Measurements from ENCODE around the gene WWC2.

The WWC2 gene

DNA sequence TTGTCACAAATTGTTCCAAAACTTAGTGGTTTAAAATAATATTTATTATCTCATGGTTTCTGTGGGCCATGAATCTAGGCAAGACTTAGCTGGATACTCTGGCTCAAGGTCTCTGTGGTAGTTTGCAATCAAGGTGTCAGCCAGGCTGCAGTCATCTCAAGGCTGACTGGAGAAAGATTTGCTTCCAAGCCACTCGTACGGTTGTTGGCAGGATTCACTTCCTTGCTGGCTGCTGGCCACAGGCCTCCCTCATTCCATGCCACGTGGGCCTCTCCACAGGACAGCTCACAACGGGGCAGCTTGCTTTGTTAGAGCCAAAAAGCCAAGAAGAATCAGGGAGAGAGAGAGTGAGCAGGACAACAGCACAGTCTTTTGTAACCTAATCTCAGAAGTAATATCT, 101.4 kb downstream of the WWC2 start:
- DNase-seq = peak in 33 of 51 donors; percentile 1 to 63 (median 23)

DNA sequence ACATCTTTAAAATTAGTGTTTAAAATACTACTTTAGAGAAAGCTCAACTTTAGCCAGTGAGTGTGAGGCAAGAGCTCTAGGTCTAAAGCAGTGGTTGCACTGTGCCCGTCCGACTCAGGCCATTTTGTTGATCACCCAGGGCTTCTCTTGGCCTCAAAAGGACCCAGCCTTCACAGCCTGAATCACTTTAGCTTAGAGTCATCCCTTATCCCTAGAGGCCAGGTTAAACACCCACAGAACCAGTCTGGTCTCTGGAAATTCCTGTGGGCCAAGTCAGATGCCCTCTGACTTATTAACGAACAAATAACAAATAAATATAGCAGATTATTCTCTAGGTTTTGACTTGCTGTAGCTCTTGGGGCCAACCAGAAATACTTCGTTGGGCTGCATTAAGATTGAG, 102.3 kb downstream of the WWC2 start:
- DNase-seq = no peak

DNA sequence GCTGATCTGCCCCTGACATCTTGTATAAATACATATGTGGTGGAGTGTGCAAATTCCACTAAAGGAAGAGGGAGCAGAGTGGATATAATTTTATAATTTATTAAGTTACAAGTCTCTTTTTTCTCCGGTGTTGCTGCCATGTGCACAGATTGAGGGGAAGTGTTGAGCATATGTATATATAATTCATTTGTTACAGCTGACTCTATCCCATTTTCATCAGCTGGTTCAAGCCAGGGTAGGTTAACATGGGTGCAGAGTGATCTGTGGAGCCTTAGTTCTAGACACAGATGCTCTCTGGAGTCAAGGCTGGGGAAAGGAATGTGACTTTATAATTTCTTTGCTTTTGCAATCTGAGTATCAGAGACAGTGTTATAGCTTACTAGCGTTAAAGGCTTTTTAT, 103.5 kb downstream of the WWC2 start:
- DNase-seq = no peak

DNA sequence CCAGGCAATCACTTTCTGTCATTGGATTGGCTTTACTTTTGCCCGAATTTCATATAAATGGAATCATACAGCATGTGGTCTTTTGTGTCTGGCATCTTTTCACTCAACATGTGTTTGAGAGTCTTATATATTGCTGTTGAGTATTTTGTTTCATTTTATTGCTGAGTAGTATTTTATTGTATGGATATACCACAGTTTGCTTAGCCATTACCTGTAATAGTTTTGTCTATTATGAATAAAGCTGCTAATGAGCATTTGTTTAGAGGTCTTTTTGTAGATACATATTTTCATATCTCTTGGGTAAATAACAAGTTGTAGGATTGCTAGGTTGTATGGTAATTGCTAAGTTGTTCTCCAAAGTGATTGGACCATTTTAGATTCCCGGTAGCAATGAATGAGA, 105.7 kb downstream of the WWC2 start:
- no peak for DNase-seq

DNA sequence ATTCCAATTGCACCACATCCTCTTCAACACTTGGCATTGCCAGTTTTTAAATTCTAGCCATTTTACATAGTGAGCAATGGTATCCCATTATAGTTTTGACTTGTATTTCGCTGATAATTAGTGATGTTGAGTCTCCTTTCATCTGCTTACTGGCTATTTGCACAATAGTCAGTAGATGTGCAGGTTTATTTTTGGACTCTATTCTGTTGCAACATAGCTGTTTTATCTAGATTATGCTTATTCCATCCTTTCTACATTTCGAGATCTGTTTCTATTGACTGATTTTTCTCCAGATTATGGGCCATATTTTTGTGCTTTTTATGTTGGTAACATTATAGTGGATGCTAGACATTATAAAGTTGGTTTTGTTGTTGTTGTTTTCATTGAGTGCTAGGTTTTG, 106.1 kb downstream of the WWC2 start:
- DNase-seq = no peak

DNA sequence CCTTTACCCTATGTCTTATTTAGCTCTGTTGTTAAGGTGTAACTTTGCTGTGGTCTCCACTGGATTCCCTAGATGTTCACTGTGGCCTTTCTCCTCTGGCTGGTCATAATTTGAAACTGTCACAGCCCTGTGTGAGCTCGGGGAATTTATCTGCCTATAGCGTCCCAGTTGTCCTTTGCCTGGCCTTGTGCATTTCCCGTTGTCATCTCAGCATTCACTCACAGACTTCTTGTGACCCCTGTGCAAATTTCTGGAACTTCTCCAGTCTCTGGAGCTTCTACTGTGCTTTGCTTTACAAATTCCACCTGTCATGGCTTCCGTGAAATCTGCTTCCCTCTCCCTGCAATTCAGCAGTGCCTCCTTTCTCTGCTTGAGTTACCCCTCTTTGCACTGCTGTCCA, 106.7 kb downstream of the WWC2 start:
- no peak for DNase-seq

DNA sequence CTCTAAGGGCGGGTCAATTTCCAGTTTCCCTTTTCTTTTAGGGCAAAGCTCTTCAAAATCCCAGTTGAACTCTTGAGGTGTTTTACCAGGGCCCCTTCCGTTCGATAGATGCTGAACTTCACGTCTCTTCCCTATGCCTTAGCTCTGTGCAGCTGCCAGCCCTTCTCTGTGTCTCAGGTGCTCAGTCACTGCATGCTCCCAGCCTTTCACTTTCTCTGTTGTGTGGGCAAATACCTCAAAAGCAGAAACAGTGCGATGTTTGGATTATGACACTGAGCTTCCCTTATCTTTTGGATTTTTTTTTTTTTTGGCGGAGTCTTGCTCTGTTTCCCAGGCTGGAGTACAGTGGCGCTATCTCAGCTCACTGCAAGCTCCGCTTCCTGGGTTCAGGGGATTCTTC, 112.5 kb downstream of the WWC2 start:
- no peak for DNase-seq

DNA sequence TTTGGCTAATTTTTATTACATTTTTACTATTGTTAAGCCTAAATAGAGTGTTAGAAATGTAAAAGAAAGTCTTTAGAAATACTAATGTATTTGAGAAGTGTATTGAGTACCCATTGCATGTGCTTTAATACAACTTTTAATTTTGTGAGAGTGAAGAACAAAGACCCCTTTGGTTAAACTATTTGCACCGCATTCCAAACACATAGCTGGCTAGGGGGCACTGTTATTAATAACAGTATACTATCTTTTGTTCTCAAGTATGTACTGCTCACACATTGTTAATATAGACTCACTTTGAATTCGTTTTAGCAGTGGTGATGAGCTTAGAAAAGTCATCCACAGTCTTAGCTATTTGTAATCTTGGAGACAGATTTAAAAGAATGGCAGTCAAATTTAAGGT, 114.9 kb downstream of the WWC2 start:
- no peak for DNase-seq

DNA sequence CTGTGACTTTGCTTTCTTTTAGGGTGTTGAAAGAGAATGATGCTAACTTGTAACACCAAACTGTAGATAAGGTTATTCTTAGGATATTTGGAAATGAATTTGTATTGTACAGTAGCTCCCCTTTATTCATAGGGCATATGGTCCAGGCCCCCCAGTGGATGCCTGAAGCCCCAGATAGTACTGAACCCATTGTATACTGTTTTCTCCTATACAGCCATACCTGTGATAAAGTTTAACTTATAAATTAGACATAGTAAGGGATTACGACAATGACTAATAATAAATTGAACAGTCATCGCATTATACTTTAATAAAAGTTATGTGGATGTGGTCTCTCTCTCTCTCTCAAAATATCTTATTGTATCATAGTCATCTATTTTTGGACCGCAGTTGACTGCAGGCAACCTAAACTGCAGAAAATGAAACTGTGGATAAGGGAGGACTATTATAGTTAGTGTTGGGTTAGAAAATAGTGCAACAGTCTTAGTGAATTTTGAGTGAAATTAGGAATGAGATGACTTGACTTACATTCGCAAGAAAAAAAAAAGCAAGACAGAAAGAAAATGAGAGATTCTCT, 115.9 kb downstream of the WWC2 start:
- no peak for DNase-seq

DNA sequence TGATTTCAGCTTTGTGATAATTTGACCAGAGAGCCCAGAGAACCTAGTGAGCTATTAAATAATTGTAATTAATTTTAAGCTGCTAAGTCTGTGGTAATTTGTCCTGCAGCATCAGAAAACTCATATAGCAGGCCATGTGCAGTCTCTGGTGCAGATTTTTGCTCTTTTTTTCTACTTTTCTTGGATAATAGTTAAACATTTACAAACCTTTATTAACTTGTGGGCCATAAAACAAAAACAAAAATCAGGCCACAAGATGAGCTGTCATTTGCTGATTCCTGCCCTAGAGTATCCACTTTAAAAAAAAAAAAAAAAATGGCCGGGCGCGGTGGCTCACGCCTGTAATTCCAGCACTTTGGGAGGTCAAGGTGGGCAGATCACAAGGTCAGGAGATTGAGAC, 121.2 kb downstream of the WWC2 start:
- DNase-seq = no peak

DNA sequence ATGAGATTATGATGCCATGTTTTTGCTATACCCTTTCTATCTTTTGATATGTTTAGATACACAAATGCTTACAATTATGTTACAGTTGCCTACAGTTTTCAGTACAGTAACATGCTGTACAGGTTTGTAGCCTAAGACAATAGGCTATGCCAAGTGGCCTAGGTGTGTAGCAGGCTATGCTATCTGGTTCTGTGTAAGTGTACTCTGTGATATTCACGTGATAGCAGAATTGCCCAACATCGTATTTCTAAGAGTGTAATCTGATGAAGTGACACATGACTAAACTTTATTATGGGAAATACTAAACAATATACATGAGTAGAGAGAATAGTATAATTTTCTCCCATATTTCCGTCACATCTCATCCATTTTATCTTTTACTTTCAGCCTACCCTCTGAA, 124.0 kb downstream of the WWC2 start:
- DNase-seq = no peak

DNA sequence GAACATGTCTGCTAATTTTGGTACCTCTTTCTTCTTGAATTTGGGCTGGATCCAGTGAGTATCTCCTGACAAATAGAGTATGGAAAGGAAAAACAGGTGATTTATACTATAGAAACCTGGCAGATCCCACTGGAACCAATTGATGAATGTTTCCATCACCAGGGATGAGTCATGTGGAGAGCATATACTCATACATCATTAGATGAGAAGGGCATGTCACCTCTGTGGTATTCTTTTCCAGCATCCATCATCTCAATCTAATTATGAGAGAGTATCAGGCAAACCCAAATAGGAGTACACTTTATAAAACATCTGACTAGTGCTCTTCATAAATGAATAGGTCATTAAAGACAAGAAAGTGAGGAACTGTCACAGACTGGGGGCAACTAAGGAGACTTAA, 130.3 kb downstream of the WWC2 start:
- DNase-seq = no peak

DNA sequence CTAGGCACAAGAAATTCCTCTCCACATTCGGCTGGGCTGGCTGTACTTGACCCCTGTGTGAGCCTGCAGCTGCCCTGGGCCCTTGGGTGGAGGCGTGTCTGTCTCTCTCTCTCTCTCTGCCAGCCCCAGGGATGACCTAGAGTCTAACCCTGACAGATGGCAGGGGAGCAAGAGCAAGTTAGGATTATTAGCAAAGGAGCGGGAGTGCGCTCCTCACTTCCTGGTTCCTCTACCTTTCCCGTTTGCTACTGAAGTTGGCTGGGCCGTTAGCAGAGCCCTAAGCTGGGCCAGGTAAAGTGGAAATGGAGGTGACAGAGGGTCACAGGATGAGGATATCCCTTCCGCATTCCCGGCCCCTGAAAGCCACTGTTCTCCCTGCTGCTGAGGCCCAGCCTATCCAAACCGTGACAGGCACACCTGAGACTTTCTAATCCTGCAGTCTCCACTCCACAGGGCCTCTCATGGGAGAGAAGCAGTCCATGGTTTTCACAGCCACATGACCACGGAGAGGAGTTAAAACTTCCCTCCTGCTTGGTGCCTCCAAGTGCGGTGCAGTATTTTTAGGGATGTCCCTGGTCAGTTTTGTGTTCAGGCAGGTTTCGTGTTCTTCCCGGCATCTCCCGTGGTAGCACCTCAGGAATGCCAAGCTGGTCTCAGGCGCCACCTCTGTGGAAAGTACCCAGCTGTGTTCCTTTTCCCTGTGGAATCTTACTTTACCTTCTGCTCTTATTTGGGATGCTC, 141.7 kb downstream of the WWC2 start:
- DNase-seq = no peak

DNA sequence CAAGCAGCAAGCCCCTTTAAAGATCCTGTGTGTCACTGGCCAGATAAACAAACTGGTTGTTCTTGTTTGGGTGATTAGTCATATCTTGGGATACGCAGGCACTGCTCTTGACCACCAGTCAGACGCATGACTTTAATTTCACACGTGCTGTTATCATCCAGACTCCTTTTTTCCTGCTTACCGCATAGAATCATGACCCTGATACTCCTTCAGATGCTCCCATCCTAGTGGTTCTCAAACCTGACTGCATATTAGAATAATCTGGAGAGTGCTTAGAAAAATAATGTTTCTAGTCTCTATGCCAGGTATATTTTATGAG, 142.2 kb downstream of the WWC2 start:
- peak in 1 of 51 donors; percentile 11 for DNase-seq

DNA sequence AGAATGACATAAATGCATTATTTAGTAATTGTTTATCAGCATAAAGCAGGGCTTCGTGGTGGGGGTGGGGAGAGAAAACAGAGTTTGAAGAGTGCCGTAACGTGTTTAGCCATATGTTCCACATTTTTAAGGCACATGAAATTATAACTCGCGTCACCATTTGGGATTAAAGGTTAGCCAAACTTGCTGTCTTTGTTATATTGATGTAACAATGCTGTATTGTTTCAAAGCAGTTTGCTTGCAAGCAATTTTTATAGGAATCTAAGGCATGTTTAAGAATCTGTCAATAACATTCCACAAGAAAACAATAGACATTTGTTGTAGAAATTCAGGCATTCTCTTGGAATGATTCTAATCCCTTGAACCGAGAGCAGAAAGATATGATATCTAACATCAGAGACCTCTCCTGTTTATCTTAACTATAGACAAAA, 142.7 kb downstream of the WWC2 start:
- DNase-seq = no peak

DNA sequence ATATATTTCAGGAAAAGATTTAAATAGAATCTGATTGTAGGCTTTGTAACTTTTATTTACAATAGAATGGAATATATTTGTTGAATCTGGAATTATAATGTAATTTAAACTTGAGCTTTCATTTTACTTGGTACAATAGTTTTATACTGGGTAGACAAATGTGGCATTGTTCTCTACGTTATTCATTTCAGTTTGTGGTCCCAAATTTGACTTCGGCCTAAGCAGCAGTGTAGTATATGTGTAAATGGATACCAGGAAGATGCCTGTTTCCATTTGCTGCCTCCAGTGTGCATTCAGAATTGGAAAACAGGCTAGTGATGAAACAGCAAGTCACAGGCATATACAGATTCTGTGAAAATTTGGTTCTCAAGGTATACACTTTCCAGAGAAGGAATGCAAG, 143.2 kb downstream of the WWC2 start:
- no peak for DNase-seq

DNA sequence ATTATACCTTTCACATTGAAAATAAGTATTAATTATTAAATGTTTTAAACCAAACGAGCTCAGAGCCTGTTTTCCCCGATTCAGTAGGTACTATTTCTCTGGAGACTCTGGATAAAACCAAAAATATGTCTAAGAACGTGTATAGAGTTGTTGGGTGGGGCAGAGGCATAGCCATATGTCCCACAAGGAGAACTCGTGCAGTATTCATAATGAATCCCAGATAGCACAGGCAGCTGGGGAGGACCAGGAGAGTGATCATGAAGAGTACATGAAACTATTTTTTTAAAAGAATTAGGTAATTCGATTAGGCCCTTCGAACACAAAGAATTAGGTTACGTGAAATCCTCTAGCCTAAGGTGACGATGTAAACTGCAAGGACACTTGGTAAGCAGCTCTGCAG, 145.0 kb downstream of the WWC2 start:
- DNase-seq = no peak

DNA sequence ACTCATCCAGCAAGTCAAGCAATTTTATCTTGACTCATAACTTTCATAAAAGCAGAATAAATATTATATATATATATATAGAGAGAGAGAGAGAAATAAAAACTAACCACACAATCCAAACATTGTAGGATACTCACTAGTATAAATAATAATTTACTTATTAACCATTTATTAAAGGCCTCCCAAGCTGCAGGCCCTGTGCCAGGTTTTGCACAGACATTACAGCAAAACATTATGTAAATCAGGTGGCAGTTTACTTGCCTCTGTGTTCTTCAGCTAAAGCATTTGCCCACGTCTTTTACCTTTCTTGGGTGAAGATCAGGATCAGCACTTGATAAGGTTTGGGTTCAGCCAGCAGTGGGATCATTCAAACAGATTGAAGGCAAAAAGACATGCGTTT, 145.4 kb downstream of the WWC2 start:
- no peak for DNase-seq

DNA sequence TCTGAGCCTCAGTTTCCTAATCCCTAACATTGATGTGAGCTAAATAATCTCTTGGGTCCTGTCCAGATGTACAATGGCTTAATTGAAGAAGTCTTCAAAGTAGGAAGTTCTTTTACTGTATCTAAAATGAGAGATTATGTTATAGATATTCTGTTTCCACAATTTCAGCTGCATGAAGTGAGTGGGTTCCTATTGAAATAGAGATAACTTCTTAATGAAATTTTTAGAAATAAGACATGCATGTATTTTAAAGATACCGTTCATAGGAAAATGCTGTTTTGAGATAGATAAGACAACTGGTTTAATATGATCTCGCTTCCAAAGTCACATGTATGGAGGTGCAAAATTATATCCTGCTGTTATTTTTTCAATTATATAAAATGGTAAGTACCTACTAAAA, 149.1 kb downstream of the WWC2 start:
- no peak for DNase-seq

DNA sequence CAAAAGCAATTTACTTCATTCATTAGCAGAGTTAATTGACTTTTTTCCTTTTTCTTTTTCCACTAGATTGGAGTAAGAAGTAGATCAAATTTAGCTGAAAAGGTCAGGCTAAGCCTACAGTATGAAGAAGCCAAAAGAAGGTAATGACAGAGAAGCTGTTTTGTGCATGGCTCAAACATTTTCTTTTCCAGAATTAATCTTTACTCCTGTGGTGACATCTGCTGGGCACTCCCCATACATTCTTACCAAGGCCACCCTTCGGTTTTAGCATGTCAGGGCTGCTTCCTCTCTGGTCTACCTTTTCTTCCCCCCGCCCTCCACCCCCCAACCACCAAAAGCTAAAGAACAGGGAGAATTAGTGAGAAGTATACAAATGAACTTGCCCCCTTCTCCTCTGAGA, 150.8 kb downstream of the WWC2 start:
- DNase-seq = peak in 5 of 51 donors; percentile 8 to 30 (median 13)

DNA sequence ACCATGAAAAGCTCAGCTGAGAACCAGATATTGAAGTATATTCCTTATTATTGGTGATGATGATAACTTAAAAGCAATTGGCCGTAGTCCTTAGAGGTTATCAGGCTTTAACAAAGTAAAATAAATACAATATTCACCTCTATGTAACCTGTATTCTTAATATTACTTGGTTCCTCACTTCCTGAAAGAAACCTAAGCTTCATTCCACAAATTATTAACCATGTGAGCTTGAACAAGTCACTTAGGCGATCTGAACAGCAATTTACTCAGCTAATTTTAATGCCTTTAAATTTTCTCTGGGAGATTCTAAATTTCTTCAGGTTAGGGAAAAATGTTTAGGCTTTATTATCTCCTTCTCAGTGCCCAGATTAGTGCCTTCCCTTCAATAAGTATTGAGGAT, 151.8 kb downstream of the WWC2 start:
- no peak for DNase-seq

DNA sequence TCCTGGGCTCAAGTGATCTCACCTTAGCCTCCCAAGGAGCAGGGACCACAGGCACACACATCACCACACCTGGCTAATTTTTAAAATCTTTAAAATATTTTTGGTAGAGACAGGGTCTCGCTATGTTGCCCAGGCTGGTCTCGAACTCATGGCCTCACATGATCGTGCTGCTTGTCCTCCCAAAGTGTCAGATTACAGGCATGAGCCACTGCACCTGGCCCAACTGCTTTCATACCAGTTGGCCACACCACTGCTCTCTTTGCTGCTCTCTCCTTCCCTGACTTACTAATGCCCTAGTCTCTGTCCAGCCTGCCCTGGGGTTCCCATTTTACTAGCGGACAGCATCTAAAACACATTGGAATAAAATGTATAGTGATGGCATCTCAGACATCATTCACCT, 153.9 kb downstream of the WWC2 start:
- no peak for DNase-seq

DNA sequence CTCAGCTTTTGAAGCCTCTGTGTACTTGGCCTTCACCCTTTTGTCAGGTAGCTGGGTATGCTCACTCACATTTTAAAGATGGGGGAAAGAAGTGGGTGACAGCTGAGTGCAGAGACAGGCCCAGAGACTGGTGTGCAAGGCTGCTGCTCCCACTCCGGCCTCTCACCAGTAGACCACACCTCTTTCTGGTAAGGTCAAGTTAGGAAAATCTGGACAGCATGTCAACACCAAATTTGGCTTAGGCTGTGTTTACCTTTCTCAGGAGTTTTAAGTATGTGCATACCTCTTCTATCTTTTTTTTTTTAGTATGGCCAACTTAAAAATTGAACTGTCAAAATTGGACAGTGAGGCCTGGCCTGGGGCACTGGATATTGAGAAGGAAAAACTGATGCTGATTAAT, 154.4 kb downstream of the WWC2 start:
- DNase-seq = no peak

DNA sequence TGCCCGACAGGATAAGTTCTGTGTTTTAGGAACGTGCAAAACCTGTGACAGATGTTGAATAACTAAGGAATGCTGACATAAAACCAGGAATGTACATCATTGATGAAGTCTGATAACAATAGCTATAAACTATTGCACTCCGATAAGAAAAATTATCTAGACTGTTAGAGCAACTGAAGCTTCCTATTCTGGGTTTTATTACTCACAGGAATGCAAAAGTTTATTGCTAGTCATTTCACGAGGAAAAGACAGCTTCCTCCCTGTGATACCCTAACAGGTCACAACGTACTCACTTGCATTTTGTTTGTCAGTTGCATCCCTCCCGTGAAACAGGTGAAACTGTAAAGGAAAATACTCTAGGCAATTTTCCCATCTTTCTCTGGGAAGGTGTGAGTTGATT, 155.1 kb downstream of the WWC2 start:
- no peak for DNase-seq

Measured in hypothalamus (tissue), 51 donors.